ENCODE data around the gene ARHGEF3. TPM values are rescaled to one million over a fixed set of nuclear protein-coding genes. Genes with fewer than 3 reads are reported as not detected.

The ARHGEF3 gene
- total RNA-seq, 1 experiment from 2014 or later = 1.3 TPM

GRCh38 chr3:56799251-56799882, 2.4 kb downstream of the ARHGEF3 start:
- Histone ChIP-seq H3K27me3 (replicated peaks; ENCODE audit: insufficient read depth, low read depth, low read length, poor library complexity) (no peaks in the 10 kb centered on the region), H3K9me3 (ENCODE audit: low read depth, low read length, poor library complexity, severe bottlenecking) (no peaks in the 10 kb centered on the region), H3K4me3 (ENCODE audit: low read depth, low read length, poor library complexity, severe bottlenecking) (no peak overlapping the region), H3K4me1 (ENCODE audit: insufficient read depth, low read length, poor library complexity, severe bottlenecking) (no peaks in the 10 kb centered on the region), H3K27ac (ENCODE audit: low read depth, low read length, poor library complexity, severe bottlenecking) (no peak overlapping the region), H3K36me3 (ENCODE audit: insufficient read depth, low read length, poor library complexity, severe bottlenecking) (no peaks in the 10 kb centered on the region)
- intact Hi-C loops (cut with micrococcal nuclease; ENCODE audit: unreplicated experiment) = loop anchor here (2.0 to 10.0 kb wide), 2 partner anchors 97 to 185 kb away; no protein-coding TSS in a partner anchor
- ChIA-PET CTCF (interaction anchor here (0.6 to 1.3 kb wide), 5 partner anchors 10 to 189 kb away, joined by 3 to 4 read pairs (median 3); no protein-coding TSS in a partner anchor), POLR2A (ENCODE audit: low non-redundant PET) (no interaction called here)
- BruUV-seq (replicated peaks) = no TSS peak
- TF ChIP-seq CTCF (conservative IDR thresholded peaks at IDR 0.05; ENCODE audit: low read depth, low read length) (peak; percentile 53), EZH2 (IDR thresholded peaks at IDR 0.05; ENCODE audit: borderline replicate concordance, low read depth, low read length, poor library complexity, severe bottlenecking) (no peak)
- DNase-seq (ENCODE audit: low spot score) = peak; percentile 51

DNA sequence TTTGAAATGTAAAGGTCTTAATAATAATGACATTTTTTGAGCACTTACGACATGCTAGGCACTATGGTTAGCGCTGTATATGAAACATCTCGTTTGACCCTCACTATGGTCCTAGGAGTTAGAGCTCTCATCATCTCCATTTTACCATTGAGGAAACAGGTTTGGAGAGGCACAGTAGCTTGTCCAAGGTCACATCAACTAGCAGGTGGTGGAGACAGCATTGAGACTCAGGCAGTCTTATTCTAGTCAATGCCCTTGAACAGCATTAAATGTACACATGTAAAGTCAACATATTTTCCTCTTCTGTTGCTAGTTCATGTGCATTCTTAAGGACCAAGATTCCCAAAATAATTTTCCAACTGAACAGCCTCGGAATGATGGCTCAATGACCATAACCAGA, 4.8 kb downstream of the ARHGEF3 start:
- intact Hi-C loops (cut with micrococcal nuclease; ENCODE audit: unreplicated experiment) = loop anchor here (10.0 kb wide), 1 partner anchor 188 kb away; no protein-coding TSS in a partner anchor
- Histone ChIP-seq H3K27me3 (replicated peaks; ENCODE audit: insufficient read depth, low read depth, low read length, poor library complexity) (no peaks in the 10 kb centered on the region), H3K9me3 (ENCODE audit: low read depth, low read length, poor library complexity, severe bottlenecking) (no peaks in the 10 kb centered on the region), H3K36me3 (ENCODE audit: insufficient read depth, low read length, poor library complexity, severe bottlenecking) (no peaks in the 10 kb centered on the region), H3K4me3 (ENCODE audit: low read depth, low read length, poor library complexity, severe bottlenecking) (no peak overlapping the region), H3K4me1 (ENCODE audit: insufficient read depth, low read length, poor library complexity, severe bottlenecking) (no peaks in the 10 kb centered on the region), H3K27ac (ENCODE audit: low read depth, low read length, poor library complexity, severe bottlenecking) (no peak overlapping the region)
- POLR2A ChIA-PET (ENCODE audit: low non-redundant PET) = no interaction called here
- TF ChIP-seq EZH2 (IDR thresholded peaks at IDR 0.05; ENCODE audit: borderline replicate concordance, low read depth, low read length, poor library complexity, severe bottlenecking) = no peak
- no peak for TF ChIP-seq CTCF (conservative IDR thresholded peaks at IDR 0.05; ENCODE audit: low read depth, low read length)
- BruUV-seq (replicated peaks) = no TSS peak
- no peak for DNase-seq (ENCODE audit: low spot score)
- CTCF ChIA-PET = no interaction called here

DNA sequence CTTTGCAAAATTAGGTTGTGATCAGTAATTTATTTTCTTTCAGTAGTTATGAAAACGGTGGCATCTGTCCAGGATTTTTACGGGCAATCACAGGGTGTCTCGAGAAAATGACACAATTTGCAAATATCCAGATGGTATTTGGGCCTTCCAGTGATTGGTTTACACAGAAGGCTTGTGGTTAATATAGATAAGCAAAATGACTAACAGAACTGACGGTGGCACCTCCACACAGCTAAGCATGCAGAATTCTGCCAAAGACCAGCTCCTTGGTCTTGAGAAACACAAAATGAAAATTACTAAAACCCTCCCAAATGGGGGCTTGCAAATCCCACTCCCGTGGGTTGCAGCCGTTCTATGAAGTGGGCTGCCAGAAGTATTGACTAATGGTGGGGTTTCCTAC, 5.5 kb downstream of the ARHGEF3 start:
- intact Hi-C loops (cut with micrococcal nuclease; ENCODE audit: unreplicated experiment) = loop anchor here (10.0 kb wide), 1 partner anchor 189 kb away; no protein-coding TSS in a partner anchor
- no peaks in the 10 kb centered on the region for H3K9me3 ChIP-seq (ENCODE audit: low read depth, low read length, poor library complexity, severe bottlenecking)
- no peak overlapping the region for H3K27ac ChIP-seq (ENCODE audit: low read depth, low read length, poor library complexity, severe bottlenecking)
- ChIA-PET POLR2A (ENCODE audit: low non-redundant PET) (no interaction called here), CTCF (no interaction called here)
- H3K36me3 ChIP-seq (ENCODE audit: insufficient read depth, low read length, poor library complexity, severe bottlenecking) = no peaks in the 10 kb centered on the region
- DNase-seq (ENCODE audit: low spot score) = no peak
- TF ChIP-seq CTCF (conservative IDR thresholded peaks at IDR 0.05; ENCODE audit: low read depth, low read length) = no peak
- no peaks in the 10 kb centered on the region for H3K27me3 ChIP-seq (replicated peaks; ENCODE audit: insufficient read depth, low read depth, low read length, poor library complexity)
- no peaks in the 10 kb centered on the region for H3K4me1 ChIP-seq (ENCODE audit: insufficient read depth, low read length, poor library complexity, severe bottlenecking)
- no TSS peak for BruUV-seq (replicated peaks)
- no peak overlapping the region for H3K4me3 ChIP-seq (ENCODE audit: low read depth, low read length, poor library complexity, severe bottlenecking)

Data from A673 (cell line).